Activated CD8-positive, alpha-beta memory T cell treated with anti-CD3 and anti-CD28 coated beads, Interleukin-2, amount 10 ng/mL, durations not matched to agents 7 days and 5 days (primary cell): Measurements from ENCODE around the gene DDX43. TPM values are rescaled to one million over a fixed set of nuclear protein-coding genes. Genes with fewer than 3 reads are reported as not detected.
"Not testable (repeated sequence)": the region's sequence is repeated elsewhere in the genome, so short reads cannot be mapped to it uniquely, and the experiment has no call there.

Experiments
- ATAC-seq: fragments of 150-1000 bp; cut with Tn5 transposase; one replicate; pipeline ENCODE4 v1.10.0; 2021; ENCODE audit warnings: moderate library complexity
- CTCF ChIA-PET: fragments of 350-600 bp; sonication (Branson Sonifier 250); formaldehyde crosslinking; loops from one replicate; lab custom pipeline; 2021; ENCODE audit warnings: antibody characterized with exemption; lab: Charles Lee
- DNase-seq: peaks from one replicate; pipeline ENCODE4 v3.0.0-alpha.2; 2020
- H3K27ac Mint-ChIP-seq: one replicate; pipeline ENCODE4 v1.8.0; 2021; ENCODE audit warnings: mild to moderate bottlenecking, mixed read lengths
- H3K27me3 Mint-ChIP-seq: one replicate; pipeline ENCODE4 v1.8.0; 2021; ENCODE audit warnings: mixed read lengths
- H3K36me3 Mint-ChIP-seq: one replicate; pipeline ENCODE4 v1.8.0; 2021; ENCODE audit warnings: mild to moderate bottlenecking, mixed read lengths
- H3K4me1 Mint-ChIP-seq: one replicate; pipeline ENCODE4 v1.8.0; 2021; ENCODE audit warnings: mixed read lengths
- H3K4me3 Mint-ChIP-seq: one replicate; pipeline ENCODE4 v1.8.0; 2021; ENCODE audit warnings: mild to moderate bottlenecking, moderate library complexity, mixed read lengths
- H3K9me3 Mint-ChIP-seq: one replicate; pipeline ENCODE4 v1.8.0; 2022; ENCODE audit warnings: low read depth, mixed read lengths
- total RNA-seq, 2 experiments: library from RNA; stranded (reverse); gene quantifications; one replicate each; pipeline ENCODE4 v1.2.3, GENCODE V29; 2021

DDX43 gene
- total RNA-seq, 2 experiments from 2014 or later = 0.77 to 1.3 TPM

DNA sequence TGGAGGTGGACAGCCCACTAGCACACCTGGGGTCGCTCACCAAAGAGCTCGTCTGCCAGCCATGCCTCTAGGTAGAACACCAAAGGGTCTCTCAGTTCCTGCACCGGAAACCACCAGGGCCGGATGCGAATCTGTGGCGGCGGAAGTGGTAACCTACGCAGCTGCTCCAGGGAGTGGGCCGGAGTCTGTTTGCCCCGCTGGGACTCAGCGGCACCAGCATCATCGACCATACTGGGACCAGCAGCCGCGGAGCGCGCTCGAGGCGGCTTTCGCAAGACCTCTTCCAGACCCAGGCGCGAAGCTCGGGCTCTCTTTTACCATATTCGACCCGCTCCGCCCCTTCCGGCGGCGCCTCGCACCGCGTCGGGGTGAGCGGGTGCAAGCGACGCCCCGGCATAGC, 25.1 kb upstream of the DDX43 start, which contains the start of gene OOEP:
Gene OOEP, minus strand, starts transcription at position 335 of the 400 bp plus-strand sequence. Its CDS starts 105 bp downstream, at position 230.
- ATAC-seq (no peak), DNase-seq (no peak)
- CTCF ChIA-PET = no interaction called here

DNA sequence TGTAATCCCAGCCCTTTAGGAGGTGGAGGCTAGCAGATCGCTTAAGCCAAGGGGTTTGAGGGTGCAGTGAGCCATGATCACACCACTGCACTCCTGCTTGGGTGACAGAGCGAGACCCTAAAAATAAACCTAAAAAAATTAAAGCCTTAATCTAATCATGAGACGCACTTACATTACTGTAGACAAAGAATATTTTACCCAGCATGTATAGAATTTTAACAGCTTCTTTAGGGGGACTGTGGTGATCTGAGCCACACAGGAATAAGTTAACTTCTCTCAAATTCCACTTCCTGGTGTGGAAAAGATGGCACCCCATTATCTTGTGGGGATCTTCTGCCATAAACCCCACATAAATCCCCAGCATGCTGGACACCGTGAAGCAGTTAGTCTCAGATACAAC, 22.6 kb upstream of the DDX43 start:
- CTCF ChIA-PET = interaction anchor here (1.0 to 1.2 kb wide), 2 partner anchors 9 to 19 kb away, joined by 3 read pairs; no protein-coding TSS in a partner anchor
- Mint-ChIP-seq H3K4me3 (no peak overlapping the region), H3K9me3 (no peaks in the 10 kb centered on the region), H3K36me3 (no peaks in the 10 kb centered on the region), H3K4me1 (no peaks in the 10 kb centered on the region), H3K27me3 (no peaks in the 10 kb centered on the region), H3K27ac (no peak overlapping the region)
- DNase-seq = no peak
- no peak for ATAC-seq

More for the DNA sequence above, 25.1 kb upstream of the DDX43 start, which contains the start of gene OOEP:
- no peaks in the 10 kb centered on the region for H3K9me3 Mint-ChIP-seq
- no peak within 1 kb of the TSS for H3K4me3 Mint-ChIP-seq
- H3K36me3 Mint-ChIP-seq = no peaks in the 10 kb centered on the region
- no peak within 1 kb of the TSS for H3K27ac Mint-ChIP-seq
- H3K27me3 Mint-ChIP-seq = no peaks in the 10 kb centered on the region
- no peaks in the 10 kb centered on the region for H3K4me1 Mint-ChIP-seq

DNA sequence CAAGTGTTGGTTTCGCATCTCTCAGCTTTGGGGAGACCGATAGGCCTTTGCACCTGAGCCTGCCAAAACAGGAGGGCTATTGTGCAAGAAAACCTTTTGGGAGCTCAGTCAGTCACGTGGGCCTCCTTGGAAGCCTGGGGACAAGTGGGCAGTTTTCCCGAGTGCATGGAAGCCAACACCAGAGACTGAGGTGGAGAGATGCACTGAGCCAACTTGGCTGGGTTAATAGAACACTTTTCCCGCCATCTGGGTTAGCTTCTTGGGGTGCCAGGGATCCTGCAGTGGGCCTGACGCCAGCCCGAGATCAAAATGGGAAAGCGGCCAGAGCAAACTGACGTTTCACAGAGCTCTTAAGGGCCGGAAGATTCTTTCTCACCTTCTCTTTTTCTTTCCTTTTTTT, 22.1 kb upstream of the DDX43 start:
- Mint-ChIP-seq H3K27me3 (no peaks in the 10 kb centered on the region), H3K36me3 (no peaks in the 10 kb centered on the region), H3K4me1 (no peaks in the 10 kb centered on the region), H3K27ac (no peak overlapping the region), H3K9me3 (no peaks in the 10 kb centered on the region), H3K4me3 (no peak overlapping the region)
- ATAC-seq (no peak), DNase-seq (no peak)
- CTCF ChIA-PET = interaction anchor here (1.2 kb wide), 1 partner anchor 9 kb away, joined by 3 read pairs; no protein-coding TSS in a partner anchor

DNA sequence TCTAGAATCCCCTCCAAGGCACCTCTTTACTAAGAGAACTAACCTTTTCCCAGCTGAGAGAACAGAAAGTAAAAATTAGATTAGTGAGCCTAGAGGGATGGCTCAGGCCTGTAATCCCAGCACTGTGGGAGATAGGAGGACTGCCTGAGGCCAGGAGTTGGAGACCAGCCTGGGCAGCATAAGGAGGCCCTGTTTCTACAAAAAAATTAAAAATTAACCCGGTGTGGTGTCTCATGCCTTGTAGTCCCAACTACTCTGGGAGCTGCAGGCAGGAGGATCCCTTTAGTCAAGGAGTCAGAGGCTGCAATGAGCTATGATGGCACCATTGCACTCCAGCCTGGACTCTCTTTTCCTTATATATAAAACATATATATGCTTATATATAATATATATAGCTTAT, 19.4 kb upstream of the DDX43 start:
- CTCF ChIA-PET = interaction anchor here (0.6 to 1.0 kb wide), 2 partner anchors 14 to 142 kb away, joined by 3 read pairs; no protein-coding TSS in a partner anchor
- H3K36me3 Mint-ChIP-seq = no peaks in the 10 kb centered on the region

DNA sequence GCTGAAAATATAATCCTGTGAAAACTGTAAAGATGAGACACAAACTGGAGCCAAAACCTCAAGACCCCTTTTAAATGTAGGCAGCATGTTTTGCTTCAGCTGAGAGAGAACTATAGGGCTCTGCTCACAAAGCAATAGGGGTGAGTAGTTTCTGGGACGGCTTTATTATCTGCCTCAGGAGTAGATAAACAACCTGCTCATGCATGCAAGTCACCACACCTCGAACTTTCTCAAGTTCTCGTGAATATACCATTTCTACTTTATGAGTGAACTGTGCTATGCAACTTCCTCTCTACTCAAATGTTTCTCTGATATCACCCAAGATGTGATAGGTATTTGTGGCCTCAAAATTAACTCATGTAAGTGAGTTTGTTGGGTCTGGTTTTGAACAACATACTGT, 17.4 kb upstream of the DDX43 start:
- Mint-ChIP-seq H3K9me3 (no peaks in the 10 kb centered on the region), H3K4me3 (no peak overlapping the region), H3K36me3 (no peaks in the 10 kb centered on the region), H3K4me1 (no peaks in the 10 kb centered on the region), H3K27ac (no peak overlapping the region), H3K27me3 (no peaks in the 10 kb centered on the region)
- DNase-seq = no peak
- ATAC-seq = no peak
- CTCF ChIA-PET = interaction anchor here (1.1 to 3.6 kb wide), 3 partner anchors 12 to 276 kb away, joined by 3 to 14 read pairs (median 3); no protein-coding TSS in a partner anchor

More for the DNA sequence above, 19.4 kb upstream of the DDX43 start:
- H3K4me1 Mint-ChIP-seq = no peaks in the 10 kb centered on the region
- no peaks in the 10 kb centered on the region for H3K9me3 Mint-ChIP-seq
- H3K27ac Mint-ChIP-seq = no peak overlapping the region
- ATAC-seq (no peak), DNase-seq (no peak)
- no peak overlapping the region for H3K4me3 Mint-ChIP-seq
- no peaks in the 10 kb centered on the region for H3K27me3 Mint-ChIP-seq

DNA sequence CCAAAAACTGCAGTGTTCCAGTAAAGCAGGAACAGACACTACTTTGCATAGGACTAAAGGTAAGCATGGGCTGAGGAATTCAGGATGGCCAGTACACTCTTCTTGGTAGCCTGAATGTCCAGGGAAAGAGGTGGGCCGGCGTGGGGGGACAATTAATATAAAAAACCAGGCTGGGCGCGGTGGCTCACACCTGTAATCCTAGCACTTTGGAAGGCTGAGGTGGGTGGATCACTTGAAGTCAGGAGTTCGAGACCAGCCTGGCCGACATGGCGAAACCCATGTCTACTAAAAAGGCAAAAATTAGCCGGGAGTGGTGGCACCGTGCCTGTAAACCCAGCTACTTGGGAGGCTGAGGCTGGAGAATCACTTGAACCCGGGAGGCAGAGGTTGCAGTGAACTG, 13.1 kb upstream of the DDX43 start:
- H3K4me1 Mint-ChIP-seq, H3K9me3 Mint-ChIP-seq, DNase-seq, H3K27me3 Mint-ChIP-seq, H3K27ac Mint-ChIP-seq, ATAC-seq, H3K4me3 Mint-ChIP-seq, H3K36me3 Mint-ChIP-seq: not testable (repeated sequence)
- CTCF ChIA-PET = interaction anchor here (0.9 to 1.0 kb wide), 2 partner anchors 9 to 55 kb away, joined by 3 read pairs; no protein-coding TSS in a partner anchor

DNA sequence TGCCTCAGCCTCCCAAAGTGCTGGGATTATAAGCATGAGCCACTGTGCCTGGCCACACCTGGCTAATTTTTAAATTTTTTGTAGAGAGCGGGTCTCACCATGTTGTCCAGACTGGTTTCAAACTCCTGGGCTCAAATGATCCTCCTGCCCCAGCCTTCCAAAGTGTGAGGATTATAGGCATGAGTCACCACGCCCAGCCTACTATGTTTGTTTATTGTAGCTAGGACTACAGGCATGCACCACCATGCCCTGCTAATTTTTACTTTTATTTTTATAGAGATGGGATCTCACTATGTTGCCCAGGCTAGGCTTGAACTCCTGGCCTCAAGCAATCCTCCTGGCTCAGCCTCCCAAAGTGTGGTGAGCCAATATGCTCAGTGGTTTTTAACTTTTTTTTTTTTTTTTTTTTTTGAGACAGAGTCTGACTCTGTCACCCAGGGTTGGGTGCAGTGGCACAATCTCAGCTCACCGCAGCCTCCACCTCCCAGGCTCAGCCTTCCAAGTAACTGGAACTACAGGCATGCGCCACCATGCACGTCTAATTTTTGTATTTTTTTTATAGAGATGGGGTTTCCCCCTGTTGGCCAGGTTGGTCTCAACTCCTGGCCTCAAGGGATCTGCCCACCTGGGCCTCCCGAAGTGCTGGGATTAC, 12.0 kb upstream of the DDX43 start:
- Mint-ChIP-seq H3K4me3 (no peak overlapping the region), H3K4me1 (no peaks in the 10 kb centered on the region), H3K9me3 (no peaks in the 10 kb centered on the region), H3K27ac (no peak overlapping the region), H3K27me3 (no peaks in the 10 kb centered on the region), H3K36me3 (no peaks in the 10 kb centered on the region)
- CTCF ChIA-PET = no interaction called here
- no peak for DNase-seq
- no peak for ATAC-seq

DNA sequence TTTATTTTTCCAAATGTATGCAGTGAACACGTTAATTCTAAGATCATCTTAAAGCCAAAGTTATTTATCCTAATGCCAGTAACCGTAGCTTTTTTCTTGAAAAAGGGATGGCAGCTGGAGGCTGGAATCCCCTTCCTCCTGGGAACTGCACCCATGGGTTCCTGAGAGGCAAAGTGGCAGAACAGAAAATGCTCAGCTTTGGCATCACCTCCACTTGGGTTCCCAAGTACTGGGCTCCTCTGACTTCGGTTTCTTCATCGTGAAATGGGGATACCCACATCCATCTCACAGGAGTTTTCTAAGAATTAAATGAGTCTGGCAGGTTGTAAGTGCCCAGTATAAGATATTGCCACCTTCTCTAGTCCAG, 6.2 kb upstream of the DDX43 start:
- ATAC-seq = peak; percentile 5

DNA sequence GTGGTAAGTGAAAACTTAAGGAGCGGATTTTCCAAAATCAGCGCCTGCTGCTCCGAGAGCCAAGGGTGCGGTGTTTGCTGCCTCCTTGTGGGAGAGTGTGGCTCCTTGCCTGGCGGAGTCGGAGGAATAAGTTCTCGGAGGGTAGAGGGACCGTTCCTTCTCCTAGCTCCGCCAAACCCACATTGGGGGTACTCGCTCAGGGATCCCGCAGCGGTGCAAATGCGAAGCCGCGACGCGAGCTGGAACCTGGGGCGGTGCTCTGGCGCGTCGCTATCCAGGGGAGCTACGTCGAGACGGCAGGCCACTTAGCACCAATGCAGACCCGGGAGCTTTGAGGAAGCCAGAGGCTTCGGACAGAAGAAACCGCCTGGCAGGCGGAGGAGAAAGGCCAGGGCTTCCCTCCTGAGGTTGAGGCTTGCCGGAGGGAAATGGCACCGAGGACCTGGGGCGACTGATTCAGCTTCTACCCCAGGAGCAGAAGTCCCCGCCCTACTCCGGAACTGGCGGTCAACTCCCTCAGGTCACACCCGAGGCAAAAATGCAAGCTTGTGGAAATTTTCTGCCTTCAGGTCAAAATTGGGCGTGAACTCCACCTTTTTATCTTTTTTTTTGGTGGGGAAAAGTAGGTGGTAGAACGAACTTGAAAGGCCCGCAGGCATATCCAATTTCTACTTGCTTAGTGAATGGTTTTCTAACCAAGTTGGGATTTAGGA, 5.7 kb upstream of the DDX43 start:
- Mint-ChIP-seq H3K36me3 (peaks cover 3% of the 10 kb centered on the region), H3K4me3 (peak overlapping the region; percentile 77), H3K27me3 (no peaks in the 10 kb centered on the region), H3K27ac (peak overlapping the region; percentile 85), H3K4me1 (peaks cover 31% of the 10 kb centered on the region), H3K9me3 (no peaks in the 10 kb centered on the region)
- CTCF ChIA-PET = interaction anchor here (1.0 to 1.9 kb wide), 9 partner anchors 11 to 772 kb away, joined by 3 to 14 read pairs (median 5); no protein-coding TSS in a partner anchor
- ATAC-seq = peak; percentile 96
- DNase-seq = peak; percentile 85

More for the DNA sequence above, 6.2 kb upstream of the DDX43 start:
- Mint-ChIP-seq H3K4me3 (peak overlapping the region; percentile 77), H3K27ac (peak overlapping the region; percentile 85), H3K27me3 (no peaks in the 10 kb centered on the region), H3K4me1 (peaks cover 28% of the 10 kb centered on the region), H3K9me3 (no peaks in the 10 kb centered on the region), H3K36me3 (peaks cover 3% of the 10 kb centered on the region)
- DNase-seq = no peak
- CTCF ChIA-PET = interaction anchor here (0.6 to 1.9 kb wide), 10 partner anchors 10 to 772 kb away, joined by 3 to 14 read pairs (median 4); no protein-coding TSS in a partner anchor

DNA sequence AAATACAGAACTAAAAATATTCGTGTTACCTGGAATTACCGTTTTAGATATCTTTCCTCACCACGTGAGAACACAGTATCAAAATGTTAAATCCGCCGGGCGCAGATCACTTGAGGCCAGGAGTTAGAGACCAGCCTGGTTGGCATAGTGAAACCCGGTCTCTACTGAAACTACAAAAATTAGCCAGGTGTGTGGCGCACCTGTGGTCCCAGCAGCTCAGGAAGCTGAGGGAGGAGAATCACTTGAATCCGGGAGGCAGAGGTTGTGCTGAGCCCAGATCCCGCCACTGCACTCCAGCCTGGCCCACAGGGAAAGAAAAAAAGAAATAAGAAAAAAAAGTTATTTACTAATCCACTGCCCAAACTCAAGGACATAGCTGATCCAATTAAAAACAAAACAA, 4.8 kb upstream of the DDX43 start:
- H3K4me3 Mint-ChIP-seq = no peak overlapping the region
- no peaks in the 10 kb centered on the region for H3K27me3 Mint-ChIP-seq
- no peak for ATAC-seq
- H3K27ac Mint-ChIP-seq = no peak overlapping the region
- H3K9me3 Mint-ChIP-seq = no peaks in the 10 kb centered on the region
- CTCF ChIA-PET = interaction anchor here (1.8 kb wide), 1 partner anchor 65 kb away, joined by 5 read pairs; no protein-coding TSS in a partner anchor
- DNase-seq = no peak
- H3K4me1 Mint-ChIP-seq = peaks cover 33% of the 10 kb centered on the region
- peaks cover 5% of the 10 kb centered on the region for H3K36me3 Mint-ChIP-seq

DNA sequence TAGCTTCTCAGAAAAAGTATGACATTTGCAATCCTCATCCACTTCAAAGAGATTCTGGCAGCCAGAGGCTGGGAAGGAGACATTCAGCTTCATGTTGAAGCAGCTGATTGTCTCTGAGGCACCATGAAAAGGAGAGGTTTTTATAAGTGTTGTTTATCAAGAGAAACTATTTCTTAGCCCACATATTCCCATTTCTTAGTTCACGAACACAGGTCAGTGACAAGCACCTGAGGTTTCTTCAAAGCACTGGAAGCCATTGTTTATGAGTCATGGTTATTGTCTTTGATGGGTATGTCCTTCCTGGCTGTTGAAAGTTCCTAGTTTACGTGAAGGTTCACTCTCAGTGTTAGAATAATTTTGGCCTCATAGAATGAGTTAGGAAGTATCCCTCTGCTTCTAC, 3.0 kb upstream of the DDX43 start:
- peaks cover 5% of the 10 kb centered on the region for H3K36me3 Mint-ChIP-seq
- CTCF ChIA-PET = interaction anchor here (0.6 to 1.3 kb wide), 4 partner anchors 9 to 980 kb away, joined by 3 to 4 read pairs (median 3); no protein-coding TSS in a partner anchor
- H3K27ac Mint-ChIP-seq = no peak overlapping the region
- DNase-seq (no peak), ATAC-seq (no peak)
- no peaks in the 10 kb centered on the region for H3K27me3 Mint-ChIP-seq
- no peak overlapping the region for H3K4me3 Mint-ChIP-seq
- peaks cover 34% of the 10 kb centered on the region for H3K4me1 Mint-ChIP-seq
- no peaks in the 10 kb centered on the region for H3K9me3 Mint-ChIP-seq

DNA sequence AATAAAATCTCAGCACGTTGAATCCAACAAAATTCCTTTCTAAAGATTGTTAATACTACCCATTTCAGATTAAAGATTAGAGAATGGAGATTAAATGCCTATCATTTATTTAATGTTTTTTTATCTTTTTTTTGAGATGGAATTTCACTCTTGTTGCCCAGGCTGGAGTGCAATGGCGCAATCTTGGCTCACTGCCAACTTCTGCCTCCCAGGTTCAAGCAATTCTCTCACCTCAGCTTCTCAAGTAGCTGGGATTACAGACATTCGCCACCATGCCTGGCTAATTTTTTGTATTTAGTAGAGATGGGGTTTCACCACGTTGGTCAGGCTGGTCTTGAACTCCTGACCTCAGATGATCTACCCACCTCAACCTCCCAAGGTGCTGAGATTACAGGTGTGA, 2.4 kb upstream of the DDX43 start:
- not testable (repeated sequence) for H3K27ac Mint-ChIP-seq, H3K27me3 Mint-ChIP-seq, H3K4me3 Mint-ChIP-seq, H3K9me3 Mint-ChIP-seq, DNase-seq, ATAC-seq, H3K36me3 Mint-ChIP-seq
- H3K4me1 Mint-ChIP-seq = peaks cover 34% of the 10 kb centered on the region
- CTCF ChIA-PET = interaction anchor here (0.6 to 1.3 kb wide), 2 partner anchors 254 to 980 kb away, joined by 3 to 4 read pairs; no protein-coding TSS in a partner anchor

DNA sequence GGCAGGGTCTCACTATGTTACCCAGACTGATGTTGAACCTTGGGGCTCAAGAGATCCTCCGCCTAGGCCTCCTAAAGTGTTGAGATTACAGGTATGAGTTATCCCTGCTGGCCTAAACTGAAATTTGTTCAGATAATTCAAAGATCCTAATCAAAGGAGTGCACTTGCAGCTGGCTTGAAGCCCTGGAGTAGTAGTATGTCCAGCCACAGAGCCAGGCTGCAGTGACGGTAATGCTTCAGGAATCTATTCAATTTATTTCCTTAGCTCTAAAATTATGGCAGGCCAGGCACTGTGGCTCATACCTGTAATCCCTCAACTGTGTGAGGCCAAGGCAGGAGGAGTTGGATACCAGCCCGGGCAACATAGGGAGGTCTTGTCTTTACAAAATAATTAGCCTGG, 1.4 kb upstream of the DDX43 start:
- no peak for DNase-seq
- H3K4me1 Mint-ChIP-seq = peaks cover 34% of the 10 kb centered on the region
- no peaks in the 10 kb centered on the region for H3K27me3 Mint-ChIP-seq
- no peaks in the 10 kb centered on the region for H3K9me3 Mint-ChIP-seq
- H3K4me3 Mint-ChIP-seq = no peak overlapping the region
- CTCF ChIA-PET = no interaction called here
- no peak overlapping the region for H3K27ac Mint-ChIP-seq
- no peak for ATAC-seq
- H3K36me3 Mint-ChIP-seq = peaks cover 5% of the 10 kb centered on the region
